GM18909 (cell line): ENCODE results near the gene TCERG1L.
"Not testable (repeated sequence)": the region's sequence is repeated elsewhere in the genome, so short reads cannot be mapped to it uniquely, and the experiment has no call there.

Source experiments
- ATAC-seq: cut with Tn5 transposase; IDR thresholded peaks from one replicate; pipeline ENCODE4 v1.9.1; 2021; ENCODE audit warnings: mild to moderate bottlenecking; ENCODE audit not compliant: unreplicated experiment, poor library complexity

Gene TCERG1L

DNA sequence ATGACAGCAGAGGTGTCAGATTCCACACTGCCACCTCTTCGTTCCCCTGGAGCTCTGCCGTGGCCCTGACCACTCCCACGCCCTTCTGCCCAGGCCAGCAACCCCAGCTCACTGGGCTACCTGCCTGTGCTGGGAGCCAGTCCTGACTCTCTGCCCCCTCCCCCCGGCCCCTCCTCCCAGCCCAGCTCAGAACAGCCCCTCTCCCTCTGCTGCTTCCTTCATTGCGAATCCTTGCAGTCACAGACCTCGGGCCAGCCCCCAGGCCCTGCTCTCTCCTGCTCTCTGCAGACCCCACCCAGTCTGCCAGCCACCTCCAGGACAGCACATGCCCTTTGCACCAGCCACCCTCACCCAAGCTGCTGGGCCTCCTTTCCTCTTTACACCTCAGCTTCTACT is 60.4 kb downstream of the TCERG1L start:
- ATAC-seq: no peak

DNA sequence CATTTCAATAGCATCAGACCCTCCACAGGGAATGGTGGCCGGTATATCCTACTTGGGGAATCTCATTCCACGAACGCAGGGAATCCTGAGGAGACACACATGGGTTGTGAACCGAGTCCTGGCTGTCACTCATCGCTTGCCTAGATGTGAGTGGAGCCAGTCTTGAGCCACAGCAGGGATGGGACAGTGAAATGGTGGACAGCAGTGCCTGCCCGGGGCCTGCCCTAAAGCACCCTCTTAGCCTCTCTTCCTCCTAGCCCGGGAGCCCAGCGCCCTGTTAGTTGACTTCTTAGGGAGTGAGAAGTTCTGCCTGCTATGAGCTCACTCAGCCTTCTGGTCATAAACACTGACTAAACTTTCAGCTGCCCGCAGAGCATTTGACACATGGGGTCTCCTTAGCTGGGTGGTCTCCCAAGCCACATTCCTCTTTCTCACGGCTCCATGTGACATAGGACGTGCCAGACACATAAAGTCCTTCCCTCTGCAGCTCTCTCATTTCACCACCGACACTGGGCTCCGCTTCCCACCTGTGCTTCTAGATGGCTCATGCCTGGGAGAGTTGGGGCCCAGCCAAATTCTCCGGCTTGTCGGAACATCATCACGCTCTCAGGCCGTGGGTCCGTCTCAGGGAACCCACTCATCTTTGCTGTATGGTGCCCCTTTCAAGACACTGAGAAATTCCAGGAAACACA is 60.9 kb downstream of the TCERG1L start:
- no peak for ATAC-seq

DNA sequence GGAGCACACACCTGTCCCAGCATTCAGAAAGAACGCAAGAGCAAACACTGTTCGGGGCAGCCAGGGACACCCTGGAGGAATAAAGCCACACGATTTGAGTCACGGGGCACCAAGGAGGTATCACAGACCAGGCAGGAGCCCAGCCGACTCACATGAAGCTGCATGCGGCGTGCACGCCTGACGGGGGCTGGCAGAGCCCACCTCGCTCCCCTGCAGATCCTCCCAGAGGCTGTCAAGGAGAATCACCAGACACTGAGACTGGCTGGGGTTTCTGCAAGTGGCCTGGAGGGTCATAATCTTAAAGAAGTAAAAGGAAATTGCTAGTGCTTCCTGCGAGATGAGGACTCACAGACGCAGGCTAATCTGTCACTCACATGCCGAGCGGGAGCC is 61.6 kb downstream of the TCERG1L start:
- ATAC-seq: no peak

DNA sequence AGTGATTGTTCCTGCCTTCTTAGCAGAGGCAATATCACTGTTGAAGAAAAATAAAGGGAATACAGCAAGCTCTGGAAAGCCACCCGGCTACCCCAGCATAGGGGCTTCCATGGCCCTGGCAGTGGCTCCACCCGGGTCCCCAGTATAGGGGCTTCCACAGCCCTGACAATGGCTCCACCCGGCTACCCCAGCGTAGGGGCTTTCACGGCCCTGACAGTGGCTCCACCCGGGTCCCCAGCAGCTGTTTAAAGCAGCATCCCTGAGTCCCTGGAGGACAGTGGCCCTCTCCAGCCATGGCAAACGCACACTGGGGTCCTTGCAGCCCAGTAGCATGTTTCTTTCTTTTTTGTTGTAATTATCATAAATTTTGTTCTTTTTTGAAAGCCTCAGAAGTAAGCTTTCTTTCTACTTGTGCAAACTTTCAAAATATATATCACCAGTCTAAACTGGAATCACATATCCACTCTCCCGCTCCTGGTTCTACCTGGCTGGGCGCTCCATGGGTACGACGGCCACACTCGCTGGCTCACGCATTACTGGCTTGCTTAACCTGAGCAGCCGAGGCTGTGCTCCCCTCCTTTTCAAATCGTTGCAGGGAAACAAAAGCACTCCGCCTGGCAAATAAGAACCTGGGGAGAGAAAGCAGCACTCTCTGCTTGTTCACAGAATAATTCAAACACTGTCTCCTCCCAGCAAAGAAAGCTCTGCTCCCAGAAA is 62.1 kb downstream of the TCERG1L start:
- ATAC-seq: no peak

DNA sequence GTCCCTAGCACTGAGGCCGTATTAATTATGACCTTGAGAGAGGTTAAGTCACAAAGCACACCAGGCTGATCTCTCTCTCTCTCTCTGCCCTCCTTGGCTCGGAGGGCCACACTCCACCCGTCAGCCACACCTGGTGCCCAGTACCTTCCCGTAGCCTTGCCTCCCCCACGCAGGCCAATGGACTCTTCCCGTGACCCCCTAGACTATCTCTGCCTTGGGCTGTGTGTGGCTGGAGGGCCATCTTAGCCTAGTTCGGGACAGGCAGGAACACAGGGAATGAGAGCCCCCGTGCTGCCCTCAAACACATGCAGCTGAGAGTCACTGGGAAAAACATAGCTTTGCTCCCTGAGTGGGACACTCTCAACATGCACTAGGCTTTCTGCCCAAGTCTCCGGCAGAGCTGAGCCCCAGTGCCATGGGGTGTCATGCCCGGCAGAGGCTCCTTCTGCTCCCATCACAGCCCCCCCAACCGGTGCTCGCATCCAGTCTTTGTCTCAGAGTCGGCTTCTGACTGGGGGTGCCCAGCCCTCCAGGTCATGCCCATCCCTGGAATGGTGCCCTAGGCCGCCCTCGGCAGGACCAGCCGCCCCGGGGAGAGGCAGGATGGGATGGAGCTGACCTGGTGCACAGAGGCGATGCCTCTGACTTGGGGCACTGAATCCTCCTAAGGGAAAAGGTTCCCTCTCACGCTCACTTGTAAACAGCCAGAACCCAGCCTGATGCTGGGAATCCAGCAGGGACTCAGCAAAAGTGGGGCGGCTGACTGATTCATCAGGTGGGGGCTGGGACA is 63.0 kb downstream of the TCERG1L start:
- ATAC-seq: no peak

DNA sequence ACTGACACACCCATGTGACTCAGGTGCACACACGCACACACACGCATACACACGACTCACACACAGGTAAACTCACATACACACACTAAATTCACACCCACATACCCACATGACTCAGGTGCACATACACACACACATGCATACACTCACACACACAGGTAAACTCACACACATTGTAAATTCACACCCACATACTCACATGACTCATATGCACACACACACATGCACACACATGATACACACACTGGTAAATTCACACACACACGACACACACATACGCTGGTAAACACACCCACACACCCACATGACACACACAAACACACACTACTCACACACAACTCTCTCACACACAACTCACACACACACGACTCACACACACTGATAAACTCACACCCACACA is 63.6 kb downstream of the TCERG1L start:
- ATAC-seq: no peak

DNA sequence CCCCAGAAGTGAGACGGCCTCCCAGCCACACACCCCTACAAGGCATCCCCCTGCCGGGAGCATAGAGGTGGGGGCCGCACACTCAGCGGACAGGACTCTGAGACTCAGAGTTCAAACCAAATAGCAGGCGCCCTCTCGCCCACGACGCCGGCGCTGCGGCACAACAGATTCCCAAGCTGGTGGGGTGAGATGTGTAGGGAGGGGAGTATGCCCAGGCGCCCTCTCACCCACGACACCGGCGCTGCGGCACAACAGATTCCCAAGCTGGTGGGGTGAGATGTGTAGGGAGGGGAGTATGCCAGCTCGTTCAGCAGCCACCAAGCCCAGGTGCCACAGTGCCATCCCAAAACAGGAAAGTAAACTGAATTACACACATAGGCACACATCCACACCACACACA is 64.7 kb downstream of the TCERG1L start:
- ATAC-seq: no peak

DNA sequence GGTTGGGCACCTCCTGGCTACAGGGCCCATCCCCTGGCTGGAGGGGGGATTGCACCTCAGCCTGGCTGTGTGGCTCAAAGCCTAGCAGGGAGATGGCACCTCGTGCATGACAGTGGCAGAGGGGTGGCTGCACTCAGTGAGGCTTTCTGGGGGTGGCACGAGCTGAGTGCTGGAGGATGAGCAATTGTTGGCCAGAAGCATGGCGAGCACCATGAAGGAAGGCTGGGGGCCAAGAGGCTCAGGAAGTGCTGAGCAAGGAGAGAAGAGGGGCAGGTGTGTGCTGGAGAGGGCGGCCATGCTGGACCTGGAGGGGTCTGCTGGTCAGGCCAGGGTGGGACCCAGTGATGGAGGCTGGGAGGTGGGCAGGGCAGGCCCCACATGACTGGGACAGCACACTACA is 65.4 kb downstream of the TCERG1L start:
- no peak for ATAC-seq

DNA sequence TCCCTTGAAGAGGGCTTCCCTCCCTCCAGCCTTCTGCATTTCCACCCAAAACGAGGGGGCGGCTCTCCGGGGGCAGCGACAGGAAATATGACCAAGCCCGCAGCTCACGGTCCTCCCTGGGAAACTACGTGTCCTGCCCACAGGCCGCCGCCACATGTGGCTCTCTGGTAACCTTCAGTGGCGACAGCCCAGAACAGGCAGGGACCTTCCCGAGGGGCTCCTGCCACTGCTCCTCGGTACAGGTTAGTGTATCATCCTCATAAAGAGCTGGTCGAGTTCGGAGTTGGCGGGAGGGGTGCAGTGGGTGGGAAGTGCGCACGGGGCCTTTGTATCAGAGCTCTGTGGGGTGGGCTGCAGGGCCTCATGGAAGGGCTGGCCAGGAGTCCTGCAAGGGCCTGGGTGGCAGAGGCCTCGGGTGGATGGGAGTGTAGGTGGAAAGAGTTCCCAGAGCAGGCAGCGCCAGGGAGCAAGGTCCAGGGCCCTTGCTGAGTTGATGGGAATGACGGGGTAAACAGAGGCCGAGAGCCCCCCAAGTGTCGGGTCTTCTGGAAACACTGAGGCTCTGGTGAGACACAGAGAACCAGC is 66.0 kb downstream of the TCERG1L start:
- no peak for ATAC-seq

DNA sequence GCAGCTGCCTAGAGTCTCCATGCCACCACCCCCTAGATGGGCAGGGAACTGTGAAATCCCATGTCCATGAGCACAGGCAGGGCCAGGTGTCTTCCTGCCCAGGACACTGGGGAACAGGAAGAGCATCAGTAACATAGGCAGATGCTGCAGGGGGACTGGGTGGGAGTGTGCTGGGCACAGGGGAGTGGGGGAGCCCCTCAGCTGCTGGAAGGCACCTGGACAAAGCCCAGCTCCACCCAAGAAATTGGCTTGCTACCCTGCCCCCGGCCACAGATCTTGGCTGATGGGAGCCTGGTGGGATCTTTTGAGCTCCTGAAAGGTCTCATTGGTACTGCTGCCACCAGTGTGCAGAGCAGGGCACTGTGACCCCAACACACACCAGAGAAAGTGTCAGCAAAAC is 66.7 kb downstream of the TCERG1L start:
- ATAC-seq: no peak

DNA sequence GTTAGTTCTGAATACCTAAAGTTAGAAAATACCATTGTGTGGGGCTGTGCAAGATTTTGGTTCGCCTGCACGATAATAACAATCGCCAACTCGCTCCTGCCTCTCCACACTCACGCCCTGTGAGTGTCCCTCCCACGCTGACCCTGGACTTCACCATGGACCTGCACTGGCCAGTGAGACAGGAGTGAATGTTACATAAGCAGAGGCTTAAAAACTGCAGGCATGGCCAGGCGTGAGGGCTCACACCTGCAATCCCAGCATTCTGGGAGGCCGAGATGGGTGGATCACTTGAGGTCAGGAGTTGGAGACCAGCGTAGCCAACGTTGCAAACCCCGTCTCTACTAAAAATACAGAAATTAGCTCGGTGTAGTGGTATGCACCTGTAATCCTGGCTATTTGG is 68.4 kb downstream of the TCERG1L start:
- ATAC-seq: no peak

DNA sequence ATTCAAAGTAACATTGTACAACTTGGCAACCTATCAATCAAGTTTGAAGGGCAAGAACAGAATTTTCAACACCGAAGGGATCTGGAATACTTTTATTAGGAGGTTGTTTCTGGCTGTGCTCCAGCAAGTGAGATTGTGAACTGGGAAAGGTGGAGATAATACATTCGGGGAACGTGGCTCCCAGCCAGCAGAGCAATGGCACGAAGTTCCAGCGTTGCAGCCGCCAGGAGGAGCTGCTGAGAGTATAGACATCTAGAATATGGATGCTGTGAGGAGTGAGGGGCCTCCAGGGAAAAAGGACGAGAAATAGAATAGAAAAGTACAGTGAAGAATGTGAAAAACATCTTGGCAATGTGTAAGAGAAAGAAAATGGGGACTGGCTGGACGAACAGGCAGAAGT is 69.5 kb downstream of the TCERG1L start:
- no peak for ATAC-seq

DNA sequence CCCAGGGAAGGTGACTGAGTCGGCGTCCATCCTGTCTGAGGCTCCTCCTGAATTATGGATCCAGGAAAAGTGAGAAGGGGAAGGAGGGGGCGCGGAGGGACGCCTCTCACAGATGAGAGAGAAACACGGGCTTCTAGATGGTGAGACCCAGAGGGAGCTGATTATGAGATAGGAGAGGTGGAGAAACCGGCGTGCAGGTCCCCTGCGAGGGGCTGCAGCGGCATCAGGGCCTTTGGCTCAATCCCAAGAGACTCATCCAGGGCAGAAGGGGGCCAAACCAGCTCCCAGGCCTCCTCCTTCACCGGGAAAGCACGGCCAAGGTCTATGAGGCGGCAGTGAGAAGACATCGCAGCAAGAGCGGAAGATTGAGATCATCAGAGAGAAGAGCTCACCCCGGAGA is 70.8 kb downstream of the TCERG1L start:
- ATAC-seq: no peak

DNA sequence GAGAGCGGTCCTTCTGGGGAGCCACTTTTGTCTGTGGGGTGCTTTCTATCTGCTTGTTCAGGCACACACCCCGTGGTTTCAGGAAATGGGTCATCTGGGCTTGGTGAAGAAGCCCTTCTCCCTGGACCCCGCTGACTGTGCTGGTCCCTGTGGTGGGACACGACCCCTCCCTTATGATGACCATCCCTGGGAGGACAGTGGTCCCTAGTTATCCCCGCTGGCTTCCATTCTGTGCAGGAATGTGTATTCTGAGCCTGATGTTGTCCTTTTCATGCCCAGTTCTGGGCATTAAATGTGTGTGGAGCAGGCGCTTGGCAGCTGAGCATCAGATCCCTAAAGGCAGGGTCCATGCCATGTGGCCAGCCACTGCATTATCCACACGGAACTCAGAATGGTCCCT is 71.6 kb downstream of the TCERG1L start:
- no peak for ATAC-seq

DNA sequence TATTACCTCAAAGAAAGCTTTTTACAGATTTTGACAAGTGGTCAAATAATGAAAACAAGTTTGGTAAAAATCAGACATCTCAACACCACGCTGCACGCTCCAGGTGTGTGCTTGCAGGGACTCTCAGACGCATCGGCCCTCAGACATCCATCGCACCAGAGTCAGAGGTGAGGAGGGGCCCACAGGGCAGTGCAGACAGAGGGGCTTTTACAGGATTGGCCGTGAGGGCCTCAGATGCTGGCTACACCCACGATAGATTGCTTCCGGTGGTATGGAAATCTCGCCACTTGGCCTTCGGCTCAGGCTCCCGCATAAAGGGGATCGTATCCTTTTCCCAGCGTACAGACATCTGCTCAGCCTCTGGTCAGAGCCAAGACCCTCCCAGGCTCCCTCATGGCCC is 72.1 kb downstream of the TCERG1L start:
- no peak for ATAC-seq

DNA sequence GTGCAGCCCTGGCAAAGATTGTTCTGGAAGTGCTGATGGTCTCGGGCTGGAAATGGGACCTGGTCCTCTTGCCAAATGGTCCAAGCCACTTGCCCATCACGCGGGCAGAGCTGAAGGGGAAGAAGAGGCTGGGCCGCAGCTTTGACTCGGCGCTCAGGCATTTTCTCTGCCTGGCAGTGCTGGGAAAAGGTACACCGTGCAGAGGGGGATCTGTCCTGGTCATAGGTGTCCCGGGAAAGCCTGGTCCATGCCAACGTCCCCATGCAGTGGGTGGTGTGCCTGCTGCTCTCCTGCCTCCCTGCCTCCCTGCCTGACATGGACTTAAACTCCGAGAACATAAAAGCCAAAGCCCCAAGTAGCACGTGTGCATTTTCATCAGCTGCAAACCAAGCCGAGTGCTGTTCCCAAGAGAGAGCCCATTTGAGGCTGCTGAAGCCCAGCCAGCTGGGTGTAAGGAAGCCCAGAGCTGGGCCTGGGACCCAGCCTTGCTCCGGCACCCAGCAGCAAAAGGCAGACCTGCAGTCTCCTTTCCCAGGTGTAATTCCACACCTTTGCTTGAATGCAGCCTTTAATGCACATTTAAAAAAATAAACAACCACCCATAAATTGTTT is 72.7 kb downstream of the TCERG1L start:
- ATAC-seq: no peak

DNA sequence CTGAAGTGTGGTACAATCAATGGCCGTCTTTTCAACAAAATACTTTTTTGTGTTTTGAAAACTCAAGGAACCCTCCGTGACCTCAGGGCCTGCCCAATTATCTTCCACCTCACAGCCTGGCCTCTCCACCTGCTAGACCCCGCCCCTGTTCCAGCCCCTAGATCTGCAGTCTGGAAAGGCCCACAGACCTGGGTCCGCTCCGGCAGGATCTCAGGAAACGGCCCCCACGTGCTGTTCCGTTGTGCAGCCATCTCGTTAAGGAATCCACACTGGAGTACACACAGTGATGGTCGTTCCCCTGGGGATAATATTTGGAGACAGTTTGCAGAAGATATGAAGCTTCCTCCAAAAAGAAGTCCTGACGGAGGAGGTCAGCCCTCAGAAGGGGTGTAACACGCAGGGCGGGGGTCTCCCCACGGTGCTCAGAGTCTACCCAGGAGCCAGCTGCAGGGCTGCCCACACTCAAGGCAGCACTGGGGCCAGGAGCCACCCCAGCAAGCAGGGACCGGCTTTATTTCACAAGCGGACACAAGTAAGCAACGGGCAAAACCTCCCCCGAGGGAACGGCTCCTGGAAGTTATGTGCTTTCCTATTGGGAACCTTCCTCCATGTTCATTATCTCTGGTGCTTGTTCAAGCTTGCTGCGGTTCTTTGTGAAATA is 73.4 kb downstream of the TCERG1L start:
- no peak for ATAC-seq

DNA sequence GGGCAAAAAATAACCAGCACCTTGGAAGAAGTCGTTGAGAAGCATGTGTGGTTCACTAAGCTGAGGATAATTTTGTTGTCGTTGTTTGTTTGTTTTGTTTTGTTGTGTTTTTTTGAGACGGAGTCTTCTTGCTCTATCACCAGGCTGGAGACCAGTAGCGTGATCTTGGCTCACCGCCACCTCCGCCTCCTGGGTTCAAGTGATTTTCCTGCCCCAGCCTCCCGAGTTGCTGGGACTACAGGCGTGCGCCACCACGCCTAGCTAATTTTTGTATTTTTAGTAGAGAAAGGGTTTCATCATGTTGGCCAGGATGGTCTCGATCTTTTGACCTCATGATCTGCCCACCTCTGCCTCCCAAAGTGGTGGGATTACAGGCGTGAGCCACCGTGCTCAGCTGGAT is 76.9 kb downstream of the TCERG1L start:
- ATAC-seq: not testable (repeated sequence)

DNA sequence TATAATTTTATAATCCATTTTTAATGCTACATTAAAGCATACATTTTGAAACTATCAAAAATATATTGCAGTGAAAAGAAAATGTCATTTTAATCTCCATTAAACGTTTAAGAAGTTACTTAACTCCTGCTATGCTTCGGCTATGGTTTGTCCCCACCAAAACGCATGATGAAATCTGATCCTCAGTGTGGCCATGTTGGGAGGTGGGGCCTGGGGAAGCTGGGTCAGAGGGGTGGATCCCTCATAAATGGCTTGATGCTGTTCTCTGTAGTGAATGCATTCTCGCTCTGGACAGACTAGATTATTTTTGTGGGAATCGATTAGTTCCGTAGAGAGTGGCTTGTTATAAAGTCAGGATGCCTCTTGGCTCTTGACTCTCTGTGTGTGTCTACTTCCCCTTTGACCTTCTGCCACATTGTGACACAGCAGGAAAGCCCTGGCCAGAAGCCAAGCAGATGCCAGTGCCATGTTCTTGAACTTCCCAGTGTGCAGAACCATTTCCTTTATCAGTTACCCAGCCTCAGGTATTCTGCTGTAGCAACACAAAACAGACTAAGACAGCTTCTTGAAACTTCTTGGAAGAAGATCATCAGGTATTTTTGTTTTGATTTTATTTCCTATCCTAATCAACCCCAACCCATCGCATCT is 77.8 kb downstream of the TCERG1L start:
- ATAC-seq: no peak
